OCI-LY1 (cell line): ENCODE measurements around the gene MS4A4E.
"Not testable (repeated sequence)": the region's sequence is repeated elsewhere in the genome, so short reads cannot be mapped to it uniquely, and the experiment has no call there.

Experiments
- H2AFZ ChIP-seq: fragments of 200-600 bp; sonication (generic), shearing (Covaris generic); 2 replicates; pipeline ENCODE4 v1.6.0; 2014; ENCODE audit warnings: antibody characterized with exemption, mild to moderate bottlenecking, low read length
- H3F3A ChIP-seq: fragments of 200-600 bp; sonication (generic), shearing (Covaris generic); 2 replicates; pipeline ENCODE4 v1.6.0; 2014; ENCODE audit warnings: mild to moderate bottlenecking, antibody characterized with exemption, low read length, moderate library complexity; ENCODE audit not compliant: insufficient read depth
- H3K27ac ChIP-seq: fragments of 200-600 bp; sonication (generic); 2 replicates; pipeline ENCODE4 v1.5.1; 2014; ENCODE audit warnings: low read length, mixed run types, mild to moderate bottlenecking, low read depth; ENCODE audit not compliant: poor library complexity, severe bottlenecking
- H3K27me3 ChIP-seq: fragments of 200-600 bp; sonication (generic); 2 replicates; pipeline ENCODE4 v1.6.0; 2014; ENCODE audit warnings: antibody characterized with exemption, mild to moderate bottlenecking, low read length, moderate library complexity; ENCODE audit not compliant: insufficient read depth
- H3K36me3 ChIP-seq: fragments of 200-600 bp; sonication (generic); 2 replicates; pipeline ENCODE4 v1.6.1; 2014; ENCODE audit warnings: mild to moderate bottlenecking, antibody characterized with exemption, low read length, moderate library complexity, mixed read lengths; ENCODE audit not compliant: insufficient read depth
- H3K4me1 ChIP-seq: fragments of 200-600 bp; sonication (generic); 2 replicates; pipeline ENCODE4 v1.5.1; 2014; ENCODE audit warnings: mild to moderate bottlenecking, low read length, moderate library complexity; ENCODE audit not compliant: insufficient read depth, severe bottlenecking
- H3K4me2 ChIP-seq: fragments of 200-600 bp; sonication (generic), shearing (Covaris generic); 2 replicates; pipeline ENCODE4 v1.6.1; 2014; ENCODE audit warnings: low read length
- H3K4me3 ChIP-seq: fragments of 200-600 bp; sonication (generic); 2 replicates; pipeline ENCODE4 v1.5.1; 2014; ENCODE audit warnings: low read length, low read depth, mild to moderate bottlenecking, mixed read lengths; ENCODE audit not compliant: poor library complexity, severe bottlenecking
- H3K79me2 ChIP-seq: fragments of 200-600 bp; shearing (Covaris generic); 2 replicates; pipeline ENCODE4 v1.6.1; 2016; ENCODE audit warnings: mixed run types, low read length, mixed read lengths; ENCODE audit not compliant: insufficient read depth
- H3K9ac ChIP-seq: fragments of 200-600 bp; sonication (generic), shearing (Covaris generic); 2 replicates; pipeline ENCODE4 v1.6.1; 2014; ENCODE audit warnings: mild to moderate bottlenecking, low read length, mixed read lengths
- H3K9me2 ChIP-seq: fragments of 200-600 bp; sonication (generic), shearing (Covaris generic); 2 replicates; pipeline ENCODE4 v1.6.1; 2014; ENCODE audit warnings: low read depth, mild to moderate bottlenecking, low read length, mixed read lengths
- H3K9me3 ChIP-seq: fragments of 200-600 bp; shearing (Covaris generic); 2 replicates; pipeline ENCODE4 v1.6.1; 2014; ENCODE audit warnings: low read length, mixed read lengths
- H4K20me1 ChIP-seq: fragments of 200-600 bp; sonication (generic), shearing (Covaris generic); 2 replicates; pipeline ENCODE4 v1.6.0; 2016; ENCODE audit warnings: mild to moderate bottlenecking, low read length; ENCODE audit not compliant: insufficient read depth
- EZH2 ChIP-seq: fragments of 200-600 bp; sonication (generic), shearing (Covaris generic); IDR thresholded peaks from 2 replicates; pipeline ENCODE4 v1.8.0; 2017; ENCODE audit warnings: borderline replicate concordance, mixed run types, mild to moderate bottlenecking, antibody characterized with exemption, low read length, moderate library complexity, mixed read lengths
- TF ChIP-seq, protein P1 (sequence below): fragments of 200-600 bp; sonication (generic), shearing (Covaris generic); IDR thresholded peaks from 2 replicates; pipeline ENCODE4 v1.5.1; 2017; ENCODE audit warnings: mild to moderate bottlenecking, antibody characterized with exemption, low read length, moderate library complexity, mixed read lengths

MS4A4E gene

GRCh38 chr11:60158636-60159035 is 84.3 kb downstream of the MS4A4E start:
- no peaks in the 10 kb centered on the region for H3F3A ChIP-seq
- no peaks in the 10 kb centered on the region for H3K4me1 ChIP-seq
- no peak overlapping the region for H3K27ac ChIP-seq
- H3K9me2 ChIP-seq: no peaks in the 10 kb centered on the region
- no peak overlapping the region for H3K9ac ChIP-seq
- no peak overlapping the region for H3K4me3 ChIP-seq
- no peaks in the 10 kb centered on the region for H3K36me3 ChIP-seq
- no peaks in the 10 kb centered on the region for H3K79me2 ChIP-seq
- H3K9me3 ChIP-seq: no peaks in the 10 kb centered on the region
- no peak overlapping the region for H2AFZ ChIP-seq
- no peak for TF ChIP-seq EZH2
- TF ChIP-seq, protein P1, sequence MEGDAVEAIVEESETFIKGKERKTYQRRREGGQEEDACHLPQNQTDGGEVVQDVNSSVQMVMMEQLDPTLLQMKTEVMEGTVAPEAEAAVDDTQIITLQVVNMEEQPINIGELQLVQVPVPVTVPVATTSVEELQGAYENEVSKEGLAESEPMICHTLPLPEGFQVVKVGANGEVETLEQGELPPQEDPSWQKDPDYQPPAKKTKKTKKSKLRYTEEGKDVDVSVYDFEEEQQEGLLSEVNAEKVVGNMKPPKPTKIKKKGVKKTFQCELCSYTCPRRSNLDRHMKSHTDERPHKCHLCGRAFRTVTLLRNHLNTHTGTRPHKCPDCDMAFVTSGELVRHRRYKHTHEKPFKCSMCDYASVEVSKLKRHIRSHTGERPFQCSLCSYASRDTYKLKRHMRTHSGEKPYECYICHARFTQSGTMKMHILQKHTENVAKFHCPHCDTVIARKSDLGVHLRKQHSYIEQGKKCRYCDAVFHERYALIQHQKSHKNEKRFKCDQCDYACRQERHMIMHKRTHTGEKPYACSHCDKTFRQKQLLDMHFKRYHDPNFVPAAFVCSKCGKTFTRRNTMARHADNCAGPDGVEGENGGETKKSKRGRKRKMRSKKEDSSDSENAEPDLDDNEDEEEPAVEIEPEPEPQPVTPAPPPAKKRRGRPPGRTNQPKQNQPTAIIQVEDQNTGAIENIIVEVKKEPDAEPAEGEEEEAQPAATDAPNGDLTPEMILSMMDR: no peak
- H4K20me1 ChIP-seq: no peaks in the 10 kb centered on the region
- H3K27me3 ChIP-seq: no peaks in the 10 kb centered on the region
- no peak overlapping the region for H3K4me2 ChIP-seq

- Histone ChIP-seq H3K36me3 (no peaks in the 10 kb centered on the region), H3K4me2 (no peak overlapping the region), H3K27ac (no peak overlapping the region), H3K4me1 (no peaks in the 10 kb centered on the region), H3K27me3 (no peaks in the 10 kb centered on the region), H3K4me3 (no peak overlapping the region), H3F3A (no peaks in the 10 kb centered on the region), H3K9me3 (no peaks in the 10 kb centered on the region), H2AFZ (no peak overlapping the region), H3K79me2 (no peaks in the 10 kb centered on the region), H3K9me2 (no peaks in the 10 kb centered on the region), H4K20me1 (no peaks in the 10 kb centered on the region), H3K9ac (no peak overlapping the region)
- no peak for TF ChIP-seq EZH2
- TF ChIP-seq, protein P1: no peak
Observed at GRCh38 chr11:60155931-60156330, 87.0 kb downstream of the MS4A4E start.

- H3K79me2 ChIP-seq, H3K9me2 ChIP-seq, H3F3A ChIP-seq, H3K36me3 ChIP-seq, H3K9me3 ChIP-seq, H3K4me3 ChIP-seq, H3K4me1 ChIP-seq, H3K27ac ChIP-seq, H3K4me2 ChIP-seq, H3K9ac ChIP-seq, H3K27me3 ChIP-seq, H2AFZ ChIP-seq, H4K20me1 ChIP-seq: not testable (repeated sequence)
Observed at GRCh38 chr11:60152727-60153126, 90.2 kb downstream of the MS4A4E start.

DNA sequence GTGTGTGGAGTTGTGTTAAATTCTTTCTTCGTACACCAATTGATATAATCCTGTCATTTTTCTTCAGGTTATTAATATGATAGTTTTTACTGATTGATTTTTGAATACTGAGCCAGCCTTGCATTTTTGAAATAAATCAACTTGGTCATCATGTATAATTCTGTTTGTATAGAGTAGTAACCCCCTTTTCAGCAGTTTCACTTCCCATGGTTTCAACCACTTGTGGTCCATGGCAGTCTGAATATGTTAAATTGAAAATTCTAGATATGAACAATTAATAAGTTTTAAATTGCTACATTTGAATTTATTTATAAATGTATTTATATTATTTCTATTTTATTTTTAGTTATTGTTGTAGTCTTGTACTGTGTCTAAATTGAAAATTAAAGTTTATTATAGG is 92.7 kb downstream of the MS4A4E start:
- Histone ChIP-seq H3K79me2 (no peaks in the 10 kb centered on the region), H3K4me1 (no peaks in the 10 kb centered on the region), H3K9me2 (no peaks in the 10 kb centered on the region)

More for the DNA sequence above, 92.7 kb downstream of the MS4A4E start:
- H3F3A ChIP-seq: no peaks in the 10 kb centered on the region
- no peak overlapping the region for H3K9ac ChIP-seq
- no peaks in the 10 kb centered on the region for H3K9me3 ChIP-seq
- no peak overlapping the region for H2AFZ ChIP-seq
- no peak overlapping the region for H3K4me3 ChIP-seq
- H3K27me3 ChIP-seq: no peaks in the 10 kb centered on the region
- no peaks in the 10 kb centered on the region for H3K36me3 ChIP-seq
- no peak overlapping the region for H3K4me2 ChIP-seq
- no peak for TF ChIP-seq EZH2
- TF ChIP-seq, protein P1: no peak
- no peak overlapping the region for H3K27ac ChIP-seq
- no peaks in the 10 kb centered on the region for H4K20me1 ChIP-seq
